ENCODE measurements around the gene NLGN3. TPM values are rescaled to one million over a fixed set of nuclear protein-coding genes. Genes with fewer than 3 reads are reported as not detected.

The NLGN3 gene
- total RNA-seq, 4 donors from 2014 or later, result 0.52 to 0.97 (median 0.60) TPM

DNA sequence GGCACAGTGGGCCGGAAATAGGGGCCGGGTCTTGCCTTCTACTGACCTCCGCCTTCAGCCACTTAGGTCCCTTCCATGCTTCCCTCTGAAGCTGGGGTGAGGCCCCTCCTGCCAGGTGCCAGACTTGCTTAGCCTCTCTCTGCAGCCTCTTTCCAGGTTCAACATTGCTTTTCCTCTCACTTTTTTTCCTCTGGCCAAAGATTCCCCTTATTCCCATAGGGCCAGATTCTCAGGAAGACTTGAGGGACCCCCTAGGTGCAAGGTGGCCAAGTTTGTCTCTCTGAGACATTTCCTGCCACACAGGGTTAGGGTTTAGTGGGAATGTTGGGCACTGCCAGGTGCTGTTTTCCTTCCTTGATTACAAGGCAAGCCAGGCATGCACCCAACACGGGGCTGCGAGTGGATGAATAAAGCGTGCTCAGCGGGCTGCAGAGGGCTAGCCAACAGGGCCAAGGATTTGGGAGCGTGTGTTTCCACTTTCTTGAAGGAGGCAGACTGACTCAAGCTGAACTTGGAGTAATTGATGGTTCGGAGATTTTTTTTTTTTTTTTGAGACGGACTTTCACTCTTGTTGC lies 70.8 kb downstream of the NLGN3 start:
- Histone ChIP-seq H3K4me3 (no peak overlapping the region), H3K9me3 (no peaks in the 10 kb centered on the region), H3K36me3 (no peaks in the 10 kb centered on the region), H3K27ac (no peak overlapping the region), H3K4me1 (no peaks in the 10 kb centered on the region), H3K27me3 (no peaks in the 10 kb centered on the region)
- no peak for DNase-seq (ENCODE audit: low spot score in 2 of 2)
- TF ChIP-seq POLR2A (IDR thresholded peaks at IDR 0.05), result no peak
- TF ChIP-seq EP300 (IDR thresholded peaks at IDR 0.05), result no peak
- no peak for TF ChIP-seq POLR2AphosphoS5 (IDR thresholded peaks at IDR 0.05)
- TF ChIP-seq, protein P1, sequence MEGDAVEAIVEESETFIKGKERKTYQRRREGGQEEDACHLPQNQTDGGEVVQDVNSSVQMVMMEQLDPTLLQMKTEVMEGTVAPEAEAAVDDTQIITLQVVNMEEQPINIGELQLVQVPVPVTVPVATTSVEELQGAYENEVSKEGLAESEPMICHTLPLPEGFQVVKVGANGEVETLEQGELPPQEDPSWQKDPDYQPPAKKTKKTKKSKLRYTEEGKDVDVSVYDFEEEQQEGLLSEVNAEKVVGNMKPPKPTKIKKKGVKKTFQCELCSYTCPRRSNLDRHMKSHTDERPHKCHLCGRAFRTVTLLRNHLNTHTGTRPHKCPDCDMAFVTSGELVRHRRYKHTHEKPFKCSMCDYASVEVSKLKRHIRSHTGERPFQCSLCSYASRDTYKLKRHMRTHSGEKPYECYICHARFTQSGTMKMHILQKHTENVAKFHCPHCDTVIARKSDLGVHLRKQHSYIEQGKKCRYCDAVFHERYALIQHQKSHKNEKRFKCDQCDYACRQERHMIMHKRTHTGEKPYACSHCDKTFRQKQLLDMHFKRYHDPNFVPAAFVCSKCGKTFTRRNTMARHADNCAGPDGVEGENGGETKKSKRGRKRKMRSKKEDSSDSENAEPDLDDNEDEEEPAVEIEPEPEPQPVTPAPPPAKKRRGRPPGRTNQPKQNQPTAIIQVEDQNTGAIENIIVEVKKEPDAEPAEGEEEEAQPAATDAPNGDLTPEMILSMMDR (IDR thresholded peaks at IDR 0.05), result no peak
- 85% methylated on average over 8 of the region's 10 CpGs for WGBS

DNA sequence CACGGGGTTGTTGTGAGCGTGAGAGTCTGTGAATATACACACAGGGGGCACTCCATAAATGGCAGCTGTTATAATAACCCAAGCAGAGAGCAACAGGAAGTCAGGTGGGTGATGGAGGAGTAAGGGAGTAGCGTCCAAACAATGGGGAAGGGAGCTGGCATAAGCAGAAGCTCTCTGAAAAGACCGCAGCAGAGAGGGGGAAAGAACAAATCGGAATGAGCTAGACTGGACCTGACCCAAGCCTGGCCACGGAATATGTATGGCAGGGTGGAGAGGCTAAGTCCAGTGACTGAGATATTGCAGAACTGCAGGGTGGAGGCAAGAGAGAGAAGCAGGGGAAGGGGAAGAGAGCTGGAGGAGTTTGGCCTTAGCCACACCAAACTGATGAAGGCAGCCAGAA lies 71.8 kb downstream of the NLGN3 start:
- no peaks in the 10 kb centered on the region for H3K36me3 ChIP-seq
- WGBS, result 59% methylated on average over 6 of the region's 6 CpGs
- H3K27ac ChIP-seq, result no peak overlapping the region
- no peak for TF ChIP-seq EP300 (IDR thresholded peaks at IDR 0.05)
- DNase-seq (ENCODE audit: low spot score in 2 of 2), result no peak
- H3K4me1 ChIP-seq, result no peaks in the 10 kb centered on the region
- H3K9me3 ChIP-seq, result no peaks in the 10 kb centered on the region
- H3K27me3 ChIP-seq, result no peaks in the 10 kb centered on the region
- no peak overlapping the region for H3K4me3 ChIP-seq

DNA sequence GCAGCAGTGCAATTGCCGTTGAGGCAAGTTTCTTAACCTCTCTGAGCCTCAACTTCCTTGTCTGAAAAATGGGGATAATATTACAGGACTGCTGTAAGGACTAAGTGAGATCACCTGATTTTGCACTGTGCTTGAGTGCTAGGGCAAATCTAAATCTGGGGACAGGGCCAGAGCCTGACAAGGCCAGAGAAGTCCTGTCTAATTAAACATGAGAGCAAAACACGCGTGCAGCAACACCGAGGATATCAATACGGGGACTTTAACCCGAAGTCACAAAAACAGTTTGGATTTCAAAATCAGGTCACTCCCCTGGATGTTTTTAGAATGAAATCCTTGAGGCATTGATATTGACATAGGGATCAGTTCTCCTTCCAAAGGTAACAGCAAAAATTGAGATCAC lies 72.7 kb downstream of the NLGN3 start:
- Histone ChIP-seq H3K4me3 (no peak overlapping the region), H3K9me3 (no peaks in the 10 kb centered on the region), H3K36me3 (no peaks in the 10 kb centered on the region), H3K27me3 (no peaks in the 10 kb centered on the region), H3K27ac (no peak overlapping the region), H3K4me1 (no peaks in the 10 kb centered on the region)
- no peak for DNase-seq (ENCODE audit: low spot score in 2 of 2)
- TF ChIP-seq POLR2A (IDR thresholded peaks at IDR 0.05), result no peak
- TF ChIP-seq EP300 (IDR thresholded peaks at IDR 0.05), result no peak
- TF ChIP-seq, protein P1 (IDR thresholded peaks at IDR 0.05), result no peak
- no peak for TF ChIP-seq POLR2AphosphoS5 (IDR thresholded peaks at IDR 0.05)
- 87% methylated on average over 6 of the region's 6 CpGs for WGBS

Other genes with a start within 250 kb of the NLGN3 start
- not detected for gene TEX11, start 236.1 kb upstream of the NLGN3 start, total RNA-seq
- under 1 TPM in 3 of 4 donors, not detected in 1; 0.21 to 0.32 (median 0.25) TPM for gene SLC7A3, start 213.7 kb upstream of the NLGN3 start, total RNA-seq
- 10 to 100 TPM; 41.0 to 71.8 (median 65.3) TPM for gene SNX12, start 76.5 kb upstream of the NLGN3 start, total RNA-seq
- 10 to 100 TPM; 21.0 to 36.8 (median 28.2) TPM for gene FOXO4, start 49.0 kb upstream of the NLGN3 start, total RNA-seq
- not detected for gene CXorf65, start 38.1 kb upstream of the NLGN3 start, total RNA-seq
- gene IL2RG, start 33.3 kb upstream of the NLGN3 start, total RNA-seq, result 10 to 100 TPM in 2 of 4 donors, 1 to 10 TPM in 2; 2.6 to 15.0 (median 9.1) TPM
- 10 to 100 TPM; 27.0 to 63.0 (median 39.8) TPM for gene MED12, start 26.2 kb upstream of the NLGN3 start, total RNA-seq
- 1 to 10 TPM in 3 of 4 donors, under 1 TPM in 1; 0.98 to 4.8 (median 3.3) TPM for gene GJB1, start 78.4 kb downstream of the NLGN3 start, total RNA-seq
- 10 to 100 TPM; 10.0 to 42.6 (median 18.5) TPM for gene ZMYM3, start 109.3 kb downstream of the NLGN3 start, total RNA-seq
- gene NONO, start 138.8 kb downstream of the NLGN3 start, total RNA-seq, result 100 to 1,000 TPM; 216 to 323 (median 221) TPM
- gene ITGB1BP2, start 156.9 kb downstream of the NLGN3 start, total RNA-seq, result 1 to 10 TPM in 1 of 4 donors, under 1 TPM in 3; 0.45 to 2.5 (median 0.71) TPM
- 10 to 100 TPM; 24.5 to 92.5 (median 45.2) TPM for gene TAF1, start 221.5 kb downstream of the NLGN3 start, total RNA-seq